ENCODE measurements around the gene TACO1.
A peak's percentile ranks its signal among the peaks of the same experiment; 100 is the strongest.

The TACO1 gene

GRCh38 chr17:63622574-63623390 is 22.1 kb downstream of the TACO1 start:
- H3K27me3 ChIP-seq (replicated peaks; ENCODE audit: control insufficient read depth, insufficient read depth, low read length, poor library complexity, severe bottlenecking): no peaks in the 10 kb centered on the region
- peak overlapping the region; percentile 59 for H3K27ac ChIP-seq (ENCODE audit: insufficient read depth, low read length, poor library complexity, severe bottlenecking)
- peaks cover 22% of the 10 kb centered on the region for H3K4me1 ChIP-seq (ENCODE audit: control insufficient read depth, insufficient read depth, low read length, poor library complexity, severe bottlenecking)
- H3K9me3 ChIP-seq (ENCODE audit: control insufficient read depth, low read length): no peaks in the 10 kb centered on the region
- peak; percentile 23 to 55 (median 39) for DNase-seq
- H3K4me3 ChIP-seq (ENCODE audit: insufficient read depth, low read depth, low read length, poor library complexity, severe bottlenecking): peak overlapping the region; percentile 77
- no peaks in the 10 kb centered on the region for H3K36me3 ChIP-seq (ENCODE audit: control insufficient read depth, insufficient read depth, low read length)

DNA sequence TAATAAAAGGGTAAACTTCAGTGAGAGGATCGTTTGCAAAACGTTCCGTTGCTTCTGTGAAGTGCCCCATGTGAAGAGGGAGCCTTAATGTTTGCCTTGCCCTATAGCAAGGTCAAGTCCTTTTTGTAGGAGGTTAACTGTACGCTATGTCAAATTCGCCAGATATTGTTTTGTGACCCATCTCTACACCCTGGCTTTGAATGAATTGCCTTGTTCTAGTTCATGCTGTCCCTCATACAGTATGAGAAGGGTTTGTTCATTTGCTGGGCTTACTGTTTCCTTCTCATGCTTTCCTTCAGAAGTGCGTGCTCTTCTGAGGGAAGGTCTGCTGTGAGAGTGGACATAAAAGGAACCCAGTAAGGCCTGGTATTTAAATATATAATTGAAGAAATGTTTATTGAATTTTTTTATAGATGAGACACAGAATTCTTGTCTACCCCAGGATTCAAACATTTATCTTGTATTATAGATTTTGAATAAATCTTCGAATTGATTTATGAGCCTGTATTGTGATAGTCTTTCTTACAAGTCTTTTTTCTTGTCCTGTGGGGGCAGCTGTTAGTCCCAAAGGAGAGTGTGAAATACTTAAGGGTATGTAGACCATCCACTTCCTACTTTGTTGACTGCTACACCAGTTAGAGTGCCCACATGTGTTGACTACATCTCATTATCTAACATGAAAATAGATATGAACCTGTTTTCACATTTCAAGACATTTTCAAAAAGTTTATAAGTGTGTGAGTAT is 23.3 kb downstream of the TACO1 start:
- DNase-seq: no peak
- H3K9me3 ChIP-seq (ENCODE audit: control insufficient read depth, low read length): no peaks in the 10 kb centered on the region
- H3K4me3 ChIP-seq (ENCODE audit: insufficient read depth, low read depth, low read length, poor library complexity, severe bottlenecking): no peak overlapping the region
- H3K27me3 ChIP-seq (replicated peaks; ENCODE audit: control insufficient read depth, insufficient read depth, low read length, poor library complexity, severe bottlenecking): no peaks in the 10 kb centered on the region
- peaks cover 22% of the 10 kb centered on the region for H3K4me1 ChIP-seq (ENCODE audit: control insufficient read depth, insufficient read depth, low read length, poor library complexity, severe bottlenecking)
- no peak overlapping the region for H3K27ac ChIP-seq (ENCODE audit: insufficient read depth, low read length, poor library complexity, severe bottlenecking)
- H3K36me3 ChIP-seq (ENCODE audit: control insufficient read depth, insufficient read depth, low read length): peaks cover 4% of the 10 kb centered on the region

DNA sequence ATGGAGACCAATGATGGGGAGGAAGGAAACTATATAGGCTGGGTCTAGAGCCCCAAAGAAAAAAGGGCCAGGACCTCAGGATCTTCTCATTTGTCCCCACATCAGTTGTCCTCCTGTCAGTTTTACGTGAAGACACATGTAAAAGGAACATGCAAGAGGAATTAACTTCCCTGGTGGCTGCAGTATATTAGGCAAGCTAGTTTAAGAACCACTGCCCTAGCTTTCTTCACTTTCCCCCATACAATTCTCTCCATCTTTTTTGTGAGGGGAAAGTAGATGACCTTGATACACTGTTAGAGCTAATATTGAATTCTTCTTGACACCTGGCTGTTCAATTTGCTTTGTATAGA is 23.8 kb downstream of the TACO1 start:
- Histone ChIP-seq H3K4me1 (ENCODE audit: control insufficient read depth, insufficient read depth, low read length, poor library complexity, severe bottlenecking) (peaks cover 22% of the 10 kb centered on the region), H3K36me3 (ENCODE audit: control insufficient read depth, insufficient read depth, low read length) (peaks cover 4% of the 10 kb centered on the region), H3K9me3 (ENCODE audit: control insufficient read depth, low read length) (no peaks in the 10 kb centered on the region), H3K4me3 (ENCODE audit: insufficient read depth, low read depth, low read length, poor library complexity, severe bottlenecking) (no peak overlapping the region), H3K27ac (ENCODE audit: insufficient read depth, low read length, poor library complexity, severe bottlenecking) (no peak overlapping the region), H3K27me3 (replicated peaks; ENCODE audit: control insufficient read depth, insufficient read depth, low read length, poor library complexity, severe bottlenecking) (no peaks in the 10 kb centered on the region)
- no peak for DNase-seq

DNA sequence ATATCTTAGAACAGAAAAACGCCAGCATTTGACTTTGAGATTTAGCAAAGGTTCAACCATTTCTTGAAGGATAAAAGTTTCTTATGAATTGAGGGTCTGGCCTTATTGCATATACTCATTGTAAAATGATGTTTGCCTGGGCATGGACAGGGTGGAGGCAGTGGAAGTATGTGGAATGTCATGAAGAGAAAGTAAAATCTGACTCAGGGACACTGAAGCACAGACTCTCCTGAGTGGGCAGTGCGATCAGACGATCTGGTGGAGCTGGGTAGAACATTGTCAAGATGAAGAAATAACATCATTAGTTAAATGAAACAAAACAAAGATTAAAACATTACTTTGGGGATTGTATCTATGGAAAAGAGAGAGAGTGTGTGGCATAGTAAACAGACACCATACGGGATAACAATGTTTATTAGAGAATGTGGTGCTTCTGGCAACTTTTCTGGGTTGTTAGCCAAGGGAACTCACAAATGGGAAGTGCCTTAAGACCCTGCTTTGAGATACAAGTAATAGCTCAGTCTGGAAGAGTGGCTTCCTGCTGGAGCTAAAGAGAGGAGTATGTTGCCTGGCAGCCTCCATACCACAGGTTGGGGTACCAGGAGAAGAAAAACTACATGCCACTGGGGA is 26.0 kb downstream of the TACO1 start:
- H3K4me3 ChIP-seq (ENCODE audit: insufficient read depth, low read depth, low read length, poor library complexity, severe bottlenecking): no peak overlapping the region
- no peaks in the 10 kb centered on the region for H3K27me3 ChIP-seq (replicated peaks; ENCODE audit: control insufficient read depth, insufficient read depth, low read length, poor library complexity, severe bottlenecking)
- peaks cover 22% of the 10 kb centered on the region for H3K4me1 ChIP-seq (ENCODE audit: control insufficient read depth, insufficient read depth, low read length, poor library complexity, severe bottlenecking)
- no peak overlapping the region for H3K27ac ChIP-seq (ENCODE audit: insufficient read depth, low read length, poor library complexity, severe bottlenecking)
- peaks cover 4% of the 10 kb centered on the region for H3K36me3 ChIP-seq (ENCODE audit: control insufficient read depth, insufficient read depth, low read length)
- H3K9me3 ChIP-seq (ENCODE audit: control insufficient read depth, low read length): no peaks in the 10 kb centered on the region
- no peak for DNase-seq

DNA sequence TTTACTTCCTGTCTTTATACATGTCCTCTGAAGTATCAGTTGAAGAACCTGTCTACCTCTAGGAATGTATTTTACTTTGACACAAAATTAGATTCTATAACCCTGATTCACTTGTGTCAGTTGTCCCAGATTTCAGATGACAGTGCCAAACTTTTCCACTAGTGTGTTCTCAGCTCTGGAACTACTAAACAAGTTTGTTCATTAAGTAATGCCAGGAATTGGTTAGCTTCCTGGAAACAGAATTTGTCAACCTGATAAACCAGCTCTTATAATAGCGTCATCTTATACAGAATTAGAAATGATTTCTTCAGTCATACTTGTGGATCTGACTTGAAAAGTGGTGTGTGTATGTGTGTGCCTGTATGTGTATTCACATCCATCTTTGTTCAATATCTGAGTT is 28.9 kb downstream of the TACO1 start:
- Histone ChIP-seq H3K4me3 (ENCODE audit: insufficient read depth, low read depth, low read length, poor library complexity, severe bottlenecking) (no peak overlapping the region), H3K36me3 (ENCODE audit: control insufficient read depth, insufficient read depth, low read length) (peaks cover 27% of the 10 kb centered on the region), H3K27me3 (replicated peaks; ENCODE audit: control insufficient read depth, insufficient read depth, low read length, poor library complexity, severe bottlenecking) (no peaks in the 10 kb centered on the region), H3K27ac (ENCODE audit: insufficient read depth, low read length, poor library complexity, severe bottlenecking) (no peak overlapping the region), H3K9me3 (ENCODE audit: control insufficient read depth, low read length) (no peaks in the 10 kb centered on the region), H3K4me1 (ENCODE audit: control insufficient read depth, insufficient read depth, low read length, poor library complexity, severe bottlenecking) (peaks cover 12% of the 10 kb centered on the region)
- DNase-seq: no peak

GRCh38 chr17:63631062-63631461 is 30.4 kb downstream of the TACO1 start:
- H3K4me3 ChIP-seq (ENCODE audit: insufficient read depth, low read depth, low read length, poor library complexity, severe bottlenecking): no peak overlapping the region
- H3K36me3 ChIP-seq (ENCODE audit: control insufficient read depth, insufficient read depth, low read length): peaks cover 31% of the 10 kb centered on the region
- H3K9me3 ChIP-seq (ENCODE audit: control insufficient read depth, low read length): no peaks in the 10 kb centered on the region

DNA sequence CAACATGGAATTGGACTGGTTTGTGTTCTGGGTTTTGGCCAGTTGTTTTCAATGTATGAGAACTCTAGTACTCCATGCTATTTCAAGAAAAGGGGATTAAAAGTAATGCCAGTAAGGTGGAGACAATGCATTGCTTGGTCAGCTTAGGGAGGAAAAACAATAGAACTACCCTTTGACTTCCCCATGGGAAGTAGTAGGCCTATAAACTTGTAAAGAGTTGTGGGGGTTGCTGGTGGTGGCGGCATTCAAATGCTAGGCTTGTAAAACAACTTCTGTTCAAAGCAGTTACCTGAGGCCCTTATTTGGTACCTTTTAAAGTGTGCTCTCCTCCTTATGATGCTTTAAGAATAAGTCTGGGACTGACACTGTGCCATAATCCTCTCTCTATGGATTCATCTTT is 30.9 kb downstream of the TACO1 start:
- H3K27me3 ChIP-seq (replicated peaks; ENCODE audit: control insufficient read depth, insufficient read depth, low read length, poor library complexity, severe bottlenecking): no peaks in the 10 kb centered on the region
- no peak for DNase-seq
- no peaks in the 10 kb centered on the region for H3K9me3 ChIP-seq (ENCODE audit: control insufficient read depth, low read length)
- H3K36me3 ChIP-seq (ENCODE audit: control insufficient read depth, insufficient read depth, low read length): peaks cover 37% of the 10 kb centered on the region
- no peak overlapping the region for H3K27ac ChIP-seq (ENCODE audit: insufficient read depth, low read length, poor library complexity, severe bottlenecking)
- no peak overlapping the region for H3K4me3 ChIP-seq (ENCODE audit: insufficient read depth, low read depth, low read length, poor library complexity, severe bottlenecking)
- peaks cover 6% of the 10 kb centered on the region for H3K4me1 ChIP-seq (ENCODE audit: control insufficient read depth, insufficient read depth, low read length, poor library complexity, severe bottlenecking)

More at GRCh38 chr17:63631062-63631461, 30.4 kb downstream of the TACO1 start:
- H3K4me1 ChIP-seq (ENCODE audit: control insufficient read depth, insufficient read depth, low read length, poor library complexity, severe bottlenecking): peaks cover 6% of the 10 kb centered on the region
- no peak overlapping the region for H3K27ac ChIP-seq (ENCODE audit: insufficient read depth, low read length, poor library complexity, severe bottlenecking)
- H3K27me3 ChIP-seq (replicated peaks; ENCODE audit: control insufficient read depth, insufficient read depth, low read length, poor library complexity, severe bottlenecking): no peaks in the 10 kb centered on the region
- no peak for DNase-seq

DNA sequence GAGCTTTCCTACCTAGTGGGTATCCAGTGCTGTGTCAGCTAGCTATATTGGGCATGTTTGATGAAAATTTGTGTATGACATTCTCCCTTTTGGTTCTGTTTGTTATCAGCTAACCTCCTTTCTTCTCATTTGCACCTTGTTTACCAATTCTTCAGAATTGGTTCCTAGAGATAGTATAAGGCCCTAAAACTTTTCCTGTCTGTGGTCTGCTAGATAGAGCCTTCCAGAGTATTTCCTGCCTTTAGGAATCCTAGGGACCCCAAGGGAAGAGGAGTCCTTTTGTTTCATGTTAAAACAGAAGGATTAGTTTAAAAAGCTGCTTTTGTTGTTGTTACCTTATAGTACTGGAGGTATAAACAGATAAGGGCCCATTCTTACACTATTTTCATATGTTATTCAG is 33.0 kb downstream of the TACO1 start:
- Histone ChIP-seq H3K4me1 (ENCODE audit: control insufficient read depth, insufficient read depth, low read length, poor library complexity, severe bottlenecking) (peaks cover 6% of the 10 kb centered on the region), H3K36me3 (ENCODE audit: control insufficient read depth, insufficient read depth, low read length) (peaks cover 41% of the 10 kb centered on the region), H3K9me3 (ENCODE audit: control insufficient read depth, low read length) (no peaks in the 10 kb centered on the region), H3K27ac (ENCODE audit: insufficient read depth, low read length, poor library complexity, severe bottlenecking) (no peak overlapping the region), H3K4me3 (ENCODE audit: insufficient read depth, low read depth, low read length, poor library complexity, severe bottlenecking) (no peak overlapping the region), H3K27me3 (replicated peaks; ENCODE audit: control insufficient read depth, insufficient read depth, low read length, poor library complexity, severe bottlenecking) (no peaks in the 10 kb centered on the region)
- DNase-seq: no peak

DNA sequence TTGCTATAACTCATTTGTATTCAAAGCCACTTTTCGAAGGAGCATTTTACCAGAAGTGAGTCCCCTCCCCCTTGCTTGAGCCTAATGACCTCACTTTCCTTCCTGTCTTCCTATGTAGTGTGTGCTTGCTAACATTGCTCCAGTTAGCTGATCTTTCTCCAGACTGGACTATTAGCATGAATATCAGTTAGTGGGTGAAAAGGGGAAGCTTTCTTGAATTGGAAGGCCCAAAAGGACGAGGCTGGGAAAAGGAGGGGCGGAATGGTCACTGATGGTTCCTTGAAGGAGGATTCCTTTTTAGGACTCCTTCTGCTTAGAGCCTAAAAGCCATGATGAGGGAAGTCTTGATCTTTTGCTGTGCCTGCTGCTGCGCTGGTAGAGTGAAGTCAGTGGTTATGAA is 33.5 kb downstream of the TACO1 start:
- Histone ChIP-seq H3K4me1 (ENCODE audit: control insufficient read depth, insufficient read depth, low read length, poor library complexity, severe bottlenecking) (peaks cover 6% of the 10 kb centered on the region), H3K27ac (ENCODE audit: insufficient read depth, low read length, poor library complexity, severe bottlenecking) (no peak overlapping the region), H3K27me3 (replicated peaks; ENCODE audit: control insufficient read depth, insufficient read depth, low read length, poor library complexity, severe bottlenecking) (no peaks in the 10 kb centered on the region), H3K9me3 (ENCODE audit: control insufficient read depth, low read length) (no peaks in the 10 kb centered on the region), H3K4me3 (ENCODE audit: insufficient read depth, low read depth, low read length, poor library complexity, severe bottlenecking) (no peak overlapping the region), H3K36me3 (ENCODE audit: control insufficient read depth, insufficient read depth, low read length) (peaks cover 41% of the 10 kb centered on the region)
- DNase-seq: no peak

- peaks cover 41% of the 10 kb centered on the region for H3K36me3 ChIP-seq (ENCODE audit: control insufficient read depth, insufficient read depth, low read length)
These were observed 34.1 kb downstream of the TACO1 start for GRCh38 chr17:63634816-63635215.

More at GRCh38 chr17:63634816-63635215, 34.1 kb downstream of the TACO1 start:
- H3K4me1 ChIP-seq (ENCODE audit: control insufficient read depth, insufficient read depth, low read length, poor library complexity, severe bottlenecking): peaks cover 6% of the 10 kb centered on the region
- DNase-seq: no peak
- no peak overlapping the region for H3K4me3 ChIP-seq (ENCODE audit: insufficient read depth, low read depth, low read length, poor library complexity, severe bottlenecking)
- H3K27me3 ChIP-seq (replicated peaks; ENCODE audit: control insufficient read depth, insufficient read depth, low read length, poor library complexity, severe bottlenecking): no peaks in the 10 kb centered on the region
- H3K9me3 ChIP-seq (ENCODE audit: control insufficient read depth, low read length): no peaks in the 10 kb centered on the region
- no peak overlapping the region for H3K27ac ChIP-seq (ENCODE audit: insufficient read depth, low read length, poor library complexity, severe bottlenecking)

All from effector memory CD4-positive, alpha-beta T cell (primary cell).